GM12864 (cell line): ENCODE results near the gene COL25A1.

Experiments
- DNase-seq: peaks from one replicate; pipeline ENCODE4 v3.0.0-alpha.2; 2011; ENCODE audit warnings: low read depth
- H3K4me3 ChIP-seq: 2 replicates; pipeline ENCODE4 v1.5.1; 2011; ENCODE audit warnings: mild to moderate bottlenecking, low read depth, low read length, control low read depth
- CTCF ChIP-seq: IDR thresholded peaks from 2 replicates; pipeline ENCODE4 v1.5.1; 2011; ENCODE audit warnings: low read depth, mild to moderate bottlenecking, moderate library complexity, low read length, control low read depth, inconsistent platforms; ENCODE audit errors: missing control alignments

The COL25A1 gene

GRCh38 chr4:108891896-108892590, 410.4 kb downstream of the COL25A1 start:
- H3K4me3 ChIP-seq, result no peak overlapping the region
- DNase-seq, result no peak
- no peak for TF ChIP-seq CTCF

GRCh38 chr4:108890484-108890881, 412.0 kb downstream of the COL25A1 start:
- TF ChIP-seq CTCF, result no peak
- H3K4me3 ChIP-seq, result no peak overlapping the region
- no peak for DNase-seq

- no peak for DNase-seq
- no peak for TF ChIP-seq CTCF
- H3K4me3 ChIP-seq, result no peak overlapping the region
These were observed 412.6 kb downstream of the COL25A1 start for GRCh38 chr4:108889696-108890483.

GRCh38 chr4:108888769-108889168, 413.7 kb downstream of the COL25A1 start:
- H3K4me3 ChIP-seq, result no peak overlapping the region
- DNase-seq, result no peak
- TF ChIP-seq CTCF, result no peak

- no peak for DNase-seq
- TF ChIP-seq CTCF, result no peak
- no peak overlapping the region for H3K4me3 ChIP-seq
These were observed 415.4 kb downstream of the COL25A1 start for GRCh38 chr4:108887034-108887433.

- H3K4me3 ChIP-seq, result no peak overlapping the region
- DNase-seq, result no peak
- TF ChIP-seq CTCF, result no peak
These were observed 417.2 kb downstream of the COL25A1 start for GRCh38 chr4:108885211-108885610.
